HepG2 (cell line): Measurements from ENCODE around the gene ANO1. TPM values are rescaled to one million over a fixed set of nuclear protein-coding genes. Genes with fewer than 3 reads are reported as not detected.
A peak's percentile ranks its signal among the peaks of the same experiment; 100 is the strongest.

Source experiments
- ATAC-seq: fragments of 200-7000 bp; cut with Tn5 transposase; 3 replicates; pipeline ENCODE4 v1.9.1; 2020; ENCODE audit warnings: mild to moderate bottlenecking, moderate library complexity
- BruUV-seq: library from RNA; stranded (reverse); fragments of 400-500 nt; replicated peaks from 2 replicates; lab custom pipeline; 2021; lab: Mats Ljungman, UMichigan
- CTCF ChIA-PET: fragments of 300-600 bp; formaldehyde crosslinking; extraction: SDS; loops from one replicate; lab custom pipeline; 2021; ENCODE audit warnings: low total read pairs, inconsistent platforms, low intra/inter-chr PET ratio; lab: Yijun Ruan, JAX
- POLR2A ChIA-PET: fragments of 350-600 bp; sonication (Branson Sonifier 250); formaldehyde crosslinking; loops from one replicate; lab custom pipeline; 2020; ENCODE audit warnings: antibody characterized with exemption, inconsistent platforms; lab: Yijun Ruan, JAX
- DNase-seq: peaks from one replicate; pipeline ENCODE4 v3.0.0-alpha.2; 2015; ENCODE audit warnings: low spot score
- FAIRE-seq: peaks from 3 replicates; lab custom pipeline; 2011; peaks lifted over from hg19 to GRCh38; lab: Jason Lieb, UNC
- H2AFZ ChIP-seq: one replicate; pipeline ENCODE4 v1.6.1; 2011; ENCODE audit warnings: low read length, inconsistent platforms
- H3K27ac ChIP-seq: fragments of 300-600 bp; 3 replicates; pipeline ENCODE4 v1.8.0; 2011; ENCODE audit warnings: mixed run types, mild to moderate bottlenecking, mixed read lengths, low read length, inconsistent platforms; ENCODE audit not compliant: insufficient read depth; ENCODE audit errors: extremely low read length
- H3K27me3 ChIP-seq, 2 experiments: fragments of 200-600 bp in 1 of 2; 2 replicates in 1 of 2; 3 replicates in 1 of 2; pipeline versions ENCODE4 v1.6.0 to v1.8.0; 2011; ENCODE audit warnings: low read length in 2 of 2, mild to moderate bottlenecking in 2 of 2, moderate library complexity in 2 of 2, inconsistent platforms in 1 of 2; ENCODE audit not compliant: insufficient read depth in 2 of 2, control insufficient read depth in 1 of 2
- H3K36me3 ChIP-seq, 2 experiments: fragments of 200-600 bp in 1 of 2; replicated peaks in 1 of 2; 2 replicates in 1 of 2; 3 replicates in 1 of 2; pipeline versions ENCODE4 v1.5.1 to v1.8.0; 2011; ENCODE audit warnings: low read length in 2 of 2, inconsistent platforms in 1 of 2; ENCODE audit not compliant: insufficient read depth in 2 of 2, control insufficient read depth in 1 of 2
- H3K4me1 ChIP-seq: 2 replicates; pipeline ENCODE4 v1.5.1; 2012; ENCODE audit warnings: low read length, inconsistent platforms; ENCODE audit not compliant: insufficient read depth
- H3K4me2 ChIP-seq: 2 replicates; pipeline ENCODE4 v1.6.0; 2011; ENCODE audit warnings: low read depth, low read length, inconsistent platforms
- H3K4me3 ChIP-seq, 3 experiments: fragments of 200-600 bp in 1 of 3; sonication (generic), shearing (Covaris generic) in 1 of 3; replicated peaks in 1 of 3; 2 replicates each; pipeline ENCODE4 v1.5.1; 2011 to 2016; ENCODE audit warnings: low read length in 3 of 3, inconsistent platforms in 2 of 3, low read depth in 2 of 3, mild to moderate bottlenecking in 2 of 3, control low read depth in 1 of 3, mixed read lengths in 1 of 3; ENCODE audit not compliant: insufficient read depth in 1 of 3
- H3K79me2 ChIP-seq: one replicate; pipeline ENCODE4 v1.6.1; 2011; ENCODE audit warnings: low read length, inconsistent platforms; ENCODE audit not compliant: insufficient read depth
- H3K9ac ChIP-seq: 2 replicates; pipeline ENCODE4 v1.6.0; 2011; ENCODE audit warnings: mild to moderate bottlenecking, low read depth, low read length, inconsistent platforms; ENCODE audit not compliant: insufficient read depth
- H3K9me3 ChIP-seq: 2 replicates; pipeline ENCODE4 v1.5.1; 2012; ENCODE audit warnings: mild to moderate bottlenecking, low read length
- H4K20me1 ChIP-seq: 2 replicates; pipeline ENCODE4 v1.6.0; 2011; ENCODE audit warnings: inconsistent platforms, mild to moderate bottlenecking, low read length, moderate library complexity; ENCODE audit not compliant: insufficient read depth
- EP300 ChIP-seq, 3 experiments: sonication (generic) in 1 of 3; formaldehyde crosslinking in 1 of 3; IDR thresholded peaks; 2 replicates each; pipeline versions ENCODE4 v1.5.1 to v1.6.1; 2011 to 2020; ENCODE audit warnings: low read depth in 2 of 3, low read length in 2 of 3, borderline replicate concordance in 1 of 3, improper control_type of control experiment in 1 of 3, mild to moderate bottlenecking in 1 of 3, missing genetic modification reagents in 1 of 3, moderate library complexity in 1 of 3
- FOXP1 ChIP-seq, 2 experiments: fragments of 450-650 bp in 1 of 2; IDR thresholded peaks; 2 replicates each; pipeline ENCODE4 v1.6.1; 2017 to 2018; ENCODE audit warnings: antibody characterized with exemption in 1 of 2
- HDAC1 ChIP-seq: sonication (generic); formaldehyde crosslinking; IDR thresholded peaks from 2 replicates; pipeline ENCODE4 v1.5.1; 2020; ENCODE audit warnings: mild to moderate bottlenecking, missing genetic modification reagents
- HNRNPL ChIP-seq: fragments of 200-400 bp; formaldehyde crosslinking; IDR thresholded peaks from 2 replicates; pipeline ENCODE4 v1.6.1; 2017; ENCODE audit warnings: mild to moderate bottlenecking, low read depth, low read length
- PHF8 ChIP-seq: sonication (generic); formaldehyde crosslinking; IDR thresholded peaks from 2 replicates; pipeline ENCODE4 v1.5.0; 2020; ENCODE audit warnings: missing genetic modification reagents
- PPARG ChIP-seq: conservative IDR thresholded peaks from 2 replicates; pipeline ENCODE4 v1.6.1; 2016; ENCODE audit warnings: missing biosample characterization, missing genetic modification reagents
- SMC3 ChIP-seq: IDR thresholded peaks from 2 replicates; pipeline ENCODE4 v1.6.1; 2011; ENCODE audit warnings: low read length, improper control_type of control experiment
- TCF7 ChIP-seq: sonication (generic); IDR thresholded peaks from 2 replicates; pipeline ENCODE4 v1.6.1; 2016; ENCODE audit warnings: antibody characterized with exemption, low read depth
- TEAD3 ChIP-seq: optimal IDR thresholded peaks from 2 replicates; pipeline ENCODE3; 2016; ENCODE audit warnings: borderline replicate concordance
- U2AF1 ChIP-seq: fragments of 200-400 bp; formaldehyde crosslinking; optimal IDR thresholded peaks from 2 replicates; pipeline ENCODE3; 2017; ENCODE audit warnings: mild to moderate bottlenecking, low read depth, low read length
- XRCC5 ChIP-seq: fragments of 200-400 bp; formaldehyde crosslinking; optimal IDR thresholded peaks from 2 replicates; pipeline ENCODE3; 2017; ENCODE audit warnings: mild to moderate bottlenecking, low read length
- ZNF292 ChIP-seq: sonication (generic); formaldehyde crosslinking; IDR thresholded peaks from 2 replicates; pipeline ENCODE4 v1.8.1; 2022; ENCODE audit warnings: mild to moderate bottlenecking, low read depth, missing genetic modification reagents, borderline replicate concordance
- ZNF430 ChIP-seq: sonication (generic); formaldehyde crosslinking; IDR thresholded peaks from 2 replicates; pipeline ENCODE4 v1.9.0; 2021; ENCODE audit warnings: mild to moderate bottlenecking, missing genetic modification reagents
- ZSCAN31 ChIP-seq: sonication (generic); formaldehyde crosslinking; IDR thresholded peaks from 2 replicates; pipeline ENCODE4 v1.5.0; 2020; ENCODE audit warnings: low read depth, mild to moderate bottlenecking, missing genetic modification reagents
- WGBS: methylation state at CpG from one replicate; pipeline ENCODE4 v1.1.6; 2017; ENCODE audit warnings: low lambda C conversion rate; 5-methylcytosine and 5-hydroxymethylcytosine counted together
- in situ Hi-C: cut with HindIII; loops from 2 replicates; pipeline ENCODE4 v1.10.0; 2017; ENCODE audit warnings: low pct_unique_long_range_greater_than_20kb; ENCODE audit not compliant: extremely low pct_ligation_motif_present
- intact Hi-C: fragments of 100-400 bp; cut with micrococcal nuclease; formaldehyde crosslinking; loops from one replicate; pipeline ENCODE4 v1.10.0; 2022; ENCODE audit not compliant: unreplicated experiment
- polyA plus RNA-seq, 8 experiments: library from polyadenylated mRNA; depleted of rRNA in 3 of 8; stranded (reverse) in 7 of 8; unstranded in 1 of 8; fragments of >200 nt; fragmentation: Illumina TruSeq in 4 of 8; extraction: Trizol in 4 of 8; gene quantifications; 2 replicates each; pipeline versions ENCODE4 v1.2.1 to v1.2.3, GENCODE V29; 2011 to 2016; ENCODE audit warnings: low read depth in 4 of 8, missing spikeins in 1 of 8, mixed read lengths in 1 of 8; ENCODE audit not compliant: insufficient read depth in 1 of 8
- total RNA-seq, 5 experiments: library from RNA; depleted of rRNA; stranded (reverse); fragments of >200 nt; fragmentation: Illumina TruSeq; extraction: Trizol; gene quantifications; 2 replicates each; pipeline ENCODE4 v1.2.3, GENCODE V29; 2016; ENCODE audit warnings: low read depth in 1 of 5
- TF ChIP-seq, protein P1 (sequence below): sonication (generic); formaldehyde crosslinking; IDR thresholded peaks from 2 replicates; pipeline ENCODE4 v1.5.1; 2020; ENCODE audit warnings: mild to moderate bottlenecking, missing genetic modification reagents, moderate library complexity
- TF ChIP-seq, protein P2 (sequence below): sonication (generic); formaldehyde crosslinking; IDR thresholded peaks from 2 replicates; pipeline ENCODE4 v1.4.0; 2020; ENCODE audit warnings: missing genetic modification reagents
- TF ChIP-seq, protein P3 (sequence below): sonication (generic); formaldehyde crosslinking; IDR thresholded peaks from 2 replicates; pipeline ENCODE4 v1.4.0; 2020; ENCODE audit warnings: missing genetic modification reagents

Gene ANO1
- total and polyA plus RNA-seq, 2 of the 13 experiments (the other 11 are each of a cell fraction or from before 2014, with no cell fraction given) = not detected

DNA sequence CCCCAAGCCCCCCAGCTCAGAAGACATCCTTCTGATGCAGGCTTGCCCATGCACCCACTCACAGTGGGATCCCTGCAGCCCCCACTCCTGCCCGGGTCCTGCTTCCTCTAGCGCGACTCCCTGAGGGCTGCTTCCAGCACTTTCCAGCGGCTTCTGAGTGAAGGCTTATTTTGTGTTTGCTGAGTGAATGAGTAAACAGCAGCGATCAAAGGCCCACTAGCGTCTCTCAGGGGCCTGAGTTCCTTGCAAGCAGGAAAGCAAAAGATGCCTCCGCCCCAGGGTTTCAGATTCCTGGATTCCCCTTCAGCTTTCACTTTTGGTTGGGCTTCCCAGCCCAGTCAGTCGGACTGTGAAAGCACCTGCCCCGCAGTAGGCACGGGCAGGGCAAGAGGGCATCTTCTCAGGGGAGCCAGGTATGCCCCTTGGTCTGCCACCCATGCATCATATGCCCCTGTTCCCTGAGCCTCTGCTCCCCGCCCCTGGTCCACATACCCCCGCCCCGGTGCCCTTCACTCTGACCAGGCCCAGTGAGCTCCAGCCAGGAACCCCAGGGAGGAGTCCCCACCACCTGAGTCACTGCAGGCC lies 134.2 kb downstream of the ANO1 start:
- Histone ChIP-seq H3K4me3 (peak overlapping the region; percentile 47 to 69 (median 63)), H3K9me3 (no peaks in the 10 kb centered on the region), H2AFZ (peak overlapping the region; percentile 27), H3K27me3 (no peaks in the 10 kb centered on the region; a peak in 1 of 5 replicates), H3K4me2 (peak overlapping the region; percentile 93), H4K20me1 (0 out of 2 replicates have a peak, but pooled peaks cover 2% of the 10 kb centered on the region), H3K27ac (no peak overlapping the region), H3K4me1 (peaks cover 14% of the 10 kb centered on the region), H3K9ac (peak overlapping the region; percentile 59), H3K79me2 (no peaks in the 10 kb centered on the region), H3K36me3 (peaks cover 2 to 5% of the 10 kb centered on the region in 2 experiments; a peak in 1 of 5 replicates)
- intact Hi-C loops = no loop called here
- FAIRE-seq (no peak), ATAC-seq (peak; percentile 82), DNase-seq (peak; percentile 21)
- no TSS peak for BruUV-seq
- in situ Hi-C loops = no loop called here
- ChIA-PET CTCF (no interaction called here), POLR2A (interaction anchor here (1.8 kb wide), 1 partner anchor 9 kb away, joined by 14 read pairs; the partner anchor contains the start of gene FADD)
- 2% methylated on average over 11 of the region's 13 CpGs for WGBS
- TF ChIP-seq EP300 (IDR thresholded peaks at IDR 0.05; ENCODE audit: low read depth in 2 of 2, low read length in 2 of 2) (peak in 1 of 2 experiments; percentile 56; a peak in 1 of 4 replicates), EP300 (CRISPR knock-in tag; IDR thresholded peaks at IDR 0.05; ENCODE audit: borderline replicate concordance) (no peak), TCF7 (peak; percentile 79; the same call in 1 of the 2 replicates), FOXP1 (IDR thresholded peaks at IDR 0.05) (no peak), FOXP1 (CRISPR knock-in tag; IDR thresholded peaks at IDR 0.05) (peak; percentile 44; the same call in 1 of the 2 replicates), ZNF430 (no peak), U2AF1 (no peak), HNRNPL (peak; percentile 84), PPARG (CRISPR knock-in tag) (no peak), ZNF292 (CRISPR knock-in tag) (no peak), TEAD3 (CRISPR knock-in tag) (no peak), SMC3 (no peak), XRCC5 (peak; percentile 24), HDAC1 (CRISPR knock-in tag) (peak; percentile 27; the same call in 1 of the 2 replicates), ZSCAN31 (CRISPR knock-in tag) (0 out of 2 replicates have a peak, but pooled peaks have one; percentile 35), PHF8 (CRISPR knock-in tag) (no peak)
- TF ChIP-seq, protein P1, sequence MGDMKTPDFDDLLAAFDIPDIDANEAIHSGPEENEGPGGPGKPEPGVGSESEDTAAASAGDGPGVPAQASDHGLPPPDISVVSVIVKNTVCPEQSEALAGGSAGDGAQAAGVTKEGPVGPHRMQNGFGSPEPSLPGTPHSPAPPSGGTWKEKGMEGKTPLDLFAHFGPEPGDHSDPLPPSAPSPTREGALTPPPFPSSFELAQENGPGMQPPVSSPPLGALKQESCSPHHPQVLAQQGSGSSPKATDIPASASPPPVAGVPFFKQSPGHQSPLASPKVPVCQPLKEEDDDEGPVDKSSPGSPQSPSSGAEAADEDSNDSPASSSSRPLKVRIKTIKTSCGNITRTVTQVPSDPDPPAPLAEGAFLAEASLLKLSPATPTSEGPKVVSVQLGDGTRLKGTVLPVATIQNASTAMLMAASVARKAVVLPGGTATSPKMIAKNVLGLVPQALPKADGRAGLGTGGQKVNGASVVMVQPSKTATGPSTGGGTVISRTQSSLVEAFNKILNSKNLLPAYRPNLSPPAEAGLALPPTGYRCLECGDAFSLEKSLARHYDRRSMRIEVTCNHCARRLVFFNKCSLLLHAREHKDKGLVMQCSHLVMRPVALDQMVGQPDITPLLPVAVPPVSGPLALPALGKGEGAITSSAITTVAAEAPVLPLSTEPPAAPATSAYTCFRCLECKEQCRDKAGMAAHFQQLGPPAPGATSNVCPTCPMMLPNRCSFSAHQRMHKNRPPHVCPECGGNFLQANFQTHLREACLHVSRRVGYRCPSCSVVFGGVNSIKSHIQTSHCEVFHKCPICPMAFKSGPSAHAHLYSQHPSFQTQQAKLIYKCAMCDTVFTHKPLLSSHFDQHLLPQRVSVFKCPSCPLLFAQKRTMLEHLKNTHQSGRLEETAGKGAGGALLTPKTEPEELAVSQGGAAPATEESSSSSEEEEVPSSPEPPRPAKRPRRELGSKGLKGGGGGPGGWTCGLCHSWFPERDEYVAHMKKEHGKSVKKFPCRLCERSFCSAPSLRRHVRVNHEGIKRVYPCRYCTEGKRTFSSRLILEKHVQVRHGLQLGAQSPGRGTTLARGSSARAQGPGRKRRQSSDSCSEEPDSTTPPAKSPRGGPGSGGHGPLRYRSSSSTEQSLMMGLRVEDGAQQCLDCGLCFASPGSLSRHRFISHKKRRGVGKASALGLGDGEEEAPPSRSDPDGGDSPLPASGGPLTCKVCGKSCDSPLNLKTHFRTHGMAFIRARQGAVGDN (CRISPR knock-in tag) = peak; percentile 50
- TF ChIP-seq, protein P2, sequence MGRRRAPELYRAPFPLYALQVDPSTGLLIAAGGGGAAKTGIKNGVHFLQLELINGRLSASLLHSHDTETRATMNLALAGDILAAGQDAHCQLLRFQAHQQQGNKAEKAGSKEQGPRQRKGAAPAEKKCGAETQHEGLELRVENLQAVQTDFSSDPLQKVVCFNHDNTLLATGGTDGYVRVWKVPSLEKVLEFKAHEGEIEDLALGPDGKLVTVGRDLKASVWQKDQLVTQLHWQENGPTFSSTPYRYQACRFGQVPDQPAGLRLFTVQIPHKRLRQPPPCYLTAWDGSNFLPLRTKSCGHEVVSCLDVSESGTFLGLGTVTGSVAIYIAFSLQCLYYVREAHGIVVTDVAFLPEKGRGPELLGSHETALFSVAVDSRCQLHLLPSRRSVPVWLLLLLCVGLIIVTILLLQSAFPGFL = no peak
- TF ChIP-seq, protein P3, sequence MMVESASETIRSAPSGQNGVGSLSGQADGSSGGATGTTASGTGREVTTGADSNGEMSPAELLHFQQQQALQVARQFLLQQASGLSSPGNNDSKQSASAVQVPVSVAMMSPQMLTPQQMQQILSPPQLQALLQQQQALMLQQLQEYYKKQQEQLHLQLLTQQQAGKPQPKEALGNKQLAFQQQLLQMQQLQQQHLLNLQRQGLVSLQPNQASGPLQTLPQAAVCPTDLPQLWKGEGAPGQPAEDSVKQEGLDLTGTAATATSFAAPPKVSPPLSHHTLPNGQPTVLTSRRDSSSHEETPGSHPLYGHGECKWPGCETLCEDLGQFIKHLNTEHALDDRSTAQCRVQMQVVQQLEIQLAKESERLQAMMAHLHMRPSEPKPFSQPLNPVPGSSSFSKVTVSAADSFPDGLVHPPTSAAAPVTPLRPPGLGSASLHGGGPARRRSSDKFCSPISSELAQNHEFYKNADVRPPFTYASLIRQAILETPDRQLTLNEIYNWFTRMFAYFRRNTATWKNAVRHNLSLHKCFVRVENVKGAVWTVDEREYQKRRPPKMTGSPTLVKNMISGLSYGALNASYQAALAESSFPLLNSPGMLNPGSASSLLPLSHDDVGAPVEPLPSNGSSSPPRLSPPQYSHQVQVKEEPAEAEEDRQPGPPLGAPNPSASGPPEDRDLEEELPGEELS = peak; percentile 29; the same call in 1 of the 2 replicates
